ENCODE data around the gene RORC. TPM values are rescaled to one million over a fixed set of nuclear protein-coding genes. Genes with fewer than 3 reads are reported as not detected.

RORC gene
- total RNA-seq, 2 donors from 2014 or later = 9.1 to 10.3 TPM

GRCh38 chr1:151813271-151813977, 18.2 kb downstream of the RORC start:
- no peak for TF ChIP-seq CTCF (IDR thresholded peaks at IDR 0.05)
- H3K4me3 ChIP-seq = no peak overlapping the region
- no peaks in the 10 kb centered on the region for H3K27me3 ChIP-seq
- no peak overlapping the region for H3K27ac ChIP-seq
- no peaks in the 10 kb centered on the region for H3K4me1 ChIP-seq
- no peaks in the 10 kb centered on the region for H3K36me3 ChIP-seq
- no peak for DNase-seq (ENCODE audit: low spot score)
- H3K9me3 ChIP-seq = no peaks in the 10 kb centered on the region

- no peaks in the 10 kb centered on the region for H3K9me3 ChIP-seq
- H3K36me3 ChIP-seq = no peaks in the 10 kb centered on the region
- H3K27me3 ChIP-seq = no peaks in the 10 kb centered on the region
- no peak overlapping the region for H3K27ac ChIP-seq
- DNase-seq (ENCODE audit: low spot score) = no peak
- TF ChIP-seq CTCF (IDR thresholded peaks at IDR 0.05) = no peak
- H3K4me3 ChIP-seq = no peak overlapping the region
- H3K4me1 ChIP-seq = no peaks in the 10 kb centered on the region
Measured at GRCh38 chr1:151811181-151811580, 20.4 kb downstream of the RORC start.

- Histone ChIP-seq H3K4me1 (no peaks in the 10 kb centered on the region), H3K36me3 (no peaks in the 10 kb centered on the region), H3K27me3 (no peaks in the 10 kb centered on the region), H3K9me3 (no peaks in the 10 kb centered on the region), H3K4me3 (no peak overlapping the region), H3K27ac (no peak overlapping the region)
- no peak for TF ChIP-seq CTCF (IDR thresholded peaks at IDR 0.05)
- DNase-seq (ENCODE audit: low spot score) = no peak
Measured at GRCh38 chr1:151809985-151810556, 21.5 kb downstream of the RORC start.

GRCh38 chr1:151809290-151809984, 22.2 kb downstream of the RORC start:
- TF ChIP-seq CTCF (IDR thresholded peaks at IDR 0.05) = no peak
- H3K27ac ChIP-seq = no peak overlapping the region
- no peak for DNase-seq (ENCODE audit: low spot score)
- H3K9me3 ChIP-seq = no peaks in the 10 kb centered on the region
- H3K4me3 ChIP-seq = no peak overlapping the region
- no peaks in the 10 kb centered on the region for H3K4me1 ChIP-seq
- no peaks in the 10 kb centered on the region for H3K27me3 ChIP-seq
- H3K36me3 ChIP-seq = no peaks in the 10 kb centered on the region

- no peaks in the 10 kb centered on the region for H3K27me3 ChIP-seq
- no peaks in the 10 kb centered on the region for H3K9me3 ChIP-seq
- DNase-seq (ENCODE audit: low spot score) = no peak
- no peak for TF ChIP-seq CTCF (IDR thresholded peaks at IDR 0.05)
- H3K27ac ChIP-seq = no peak overlapping the region
- H3K36me3 ChIP-seq = no peaks in the 10 kb centered on the region
- no peak overlapping the region for H3K4me3 ChIP-seq
- no peaks in the 10 kb centered on the region for H3K4me1 ChIP-seq
Measured at GRCh38 chr1:151807766-151808165, 23.8 kb downstream of the RORC start.

Data from right atrium auricular region (tissue), 2 donors.